GM19238 (cell line): ENCODE results near the gene FOXD1.
"Not testable (repeated sequence)": the region's sequence is repeated elsewhere in the genome, so short reads cannot be mapped to it uniquely, and the experiment has no call there.

Experiments used
- DNase-seq: peaks from one replicate; pipeline ENCODE4 v3.0.0; 2011; ENCODE audit warnings: low spot score; ENCODE audit not compliant: insufficient read length

The FOXD1 gene

GRCh38 chr5:73448463-73449136, at the start of gene FOXD1:
TSS of gene FOXD1 (minus strand) at chr5:73448777. CDS start at chr5:73448362, 415 bp downstream.
- no peak for DNase-seq

DNA sequence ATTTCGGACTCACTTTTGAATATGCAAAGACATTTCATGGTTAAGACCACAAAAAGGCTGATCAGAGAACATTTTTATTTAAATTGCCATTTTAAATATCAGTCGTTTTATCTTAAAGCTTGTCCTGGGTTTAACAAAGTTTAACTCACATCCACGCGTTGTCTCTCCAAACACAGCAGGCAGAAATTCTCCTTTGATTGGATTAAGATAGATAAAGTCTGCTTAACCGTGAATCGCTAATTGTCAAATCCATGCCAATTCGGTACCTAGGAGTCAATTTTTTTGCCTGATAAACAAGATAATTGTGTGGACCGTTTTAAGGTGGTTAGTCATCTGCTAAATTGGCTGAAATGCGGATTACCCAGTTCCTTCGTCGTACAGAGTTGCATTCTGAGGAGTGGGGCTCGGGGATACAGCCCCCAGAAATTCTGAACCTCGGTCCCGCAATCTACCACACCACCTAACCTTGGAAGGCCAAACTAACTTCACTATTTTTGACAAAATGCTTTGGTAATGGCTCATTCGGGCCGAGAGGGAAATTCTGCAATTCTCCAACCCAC, 49.0 kb upstream of the FOXD1 start:
- DNase-seq: no peak

DNA sequence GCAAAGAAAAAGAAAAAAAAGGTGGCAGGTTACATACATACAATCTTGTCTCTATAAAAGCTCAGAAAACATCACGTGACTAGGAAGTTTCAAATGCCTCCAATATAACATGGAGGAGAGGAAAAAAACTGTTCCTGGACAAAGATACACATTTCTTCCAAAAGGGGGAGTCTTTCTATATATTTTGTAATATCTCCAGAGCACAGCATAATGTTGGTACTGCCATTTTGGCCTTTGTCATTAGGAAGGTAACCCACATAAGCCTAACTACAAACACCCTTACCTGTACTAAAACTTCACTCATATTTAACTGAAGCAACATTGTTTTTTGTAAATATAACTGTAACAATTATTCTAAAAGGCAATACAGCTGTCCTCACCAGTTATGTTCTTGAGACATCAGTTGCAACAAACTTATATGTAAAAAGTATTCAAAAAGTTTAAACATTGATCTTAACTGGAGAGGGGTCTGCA, 48.4 kb upstream of the FOXD1 start:
- DNase-seq: no peak

DNA sequence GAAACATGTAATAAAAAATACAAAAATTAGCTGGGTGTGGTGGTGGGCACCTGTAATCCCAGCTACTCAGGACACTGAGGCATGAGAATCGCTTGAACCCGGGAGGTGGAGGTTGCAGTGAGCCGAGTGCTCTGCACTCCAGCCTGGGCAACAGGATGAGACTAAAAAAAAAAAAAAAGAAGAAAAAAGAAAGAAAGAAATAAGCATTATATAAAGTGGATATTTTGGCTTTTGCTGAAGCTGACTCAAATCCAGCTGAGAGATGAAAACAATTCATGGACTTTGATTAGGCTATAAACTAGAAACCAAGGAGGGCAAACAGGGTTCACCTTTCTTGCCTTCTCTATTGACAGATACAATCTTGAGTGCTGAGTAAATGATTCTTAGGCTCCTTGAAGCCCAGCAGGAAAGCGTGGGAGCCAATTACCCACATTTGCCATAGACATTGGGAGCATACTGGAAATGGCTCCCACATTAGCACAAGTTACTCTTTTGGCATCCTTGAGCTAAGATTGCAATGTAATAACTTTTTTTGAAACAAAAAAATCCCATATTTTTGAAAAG, 47.3 kb upstream of the FOXD1 start:
- no peak for DNase-seq

DNA sequence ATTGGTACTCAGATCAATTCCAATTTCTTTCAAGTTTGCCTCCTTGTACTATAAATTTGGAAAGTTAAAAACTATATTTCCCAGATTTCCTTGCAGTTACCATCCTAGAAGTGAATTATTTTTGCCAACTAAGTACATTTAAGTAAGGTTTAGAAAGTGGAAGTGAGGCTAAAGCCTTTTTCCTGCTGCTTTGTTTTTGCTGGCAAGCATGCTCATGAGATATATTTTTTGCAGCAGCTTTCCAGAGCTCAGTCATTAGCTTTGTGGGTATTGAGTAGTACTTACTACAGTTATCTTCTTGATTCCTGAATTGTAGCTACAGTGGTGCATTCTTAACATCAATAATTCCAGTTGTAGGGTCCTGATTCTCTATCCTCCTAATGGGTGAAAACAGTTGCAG, 46.1 kb upstream of the FOXD1 start:
- no peak for DNase-seq

- no peak for DNase-seq
These were observed 44.8 kb upstream of the FOXD1 start for GRCh38 chr5:73493421-73493820.

DNA sequence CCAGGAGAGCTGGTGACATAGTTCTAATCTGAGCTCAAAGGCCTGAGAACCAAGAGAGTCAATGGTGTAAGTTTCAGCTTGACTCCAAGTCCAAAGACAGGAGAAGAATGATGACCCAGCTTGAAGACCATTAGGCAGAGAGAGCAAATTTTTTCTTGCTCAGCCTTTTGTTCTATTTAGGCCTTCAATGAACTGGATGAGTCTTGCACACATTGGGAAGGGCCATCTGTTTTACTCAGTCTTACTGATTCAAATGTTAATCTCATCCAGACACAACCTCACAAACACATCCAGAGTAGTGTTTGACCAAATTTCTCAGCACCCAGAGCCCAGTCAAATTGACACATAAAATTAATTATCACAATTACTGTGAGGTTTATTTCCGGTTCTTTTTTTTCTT, 42.6 kb upstream of the FOXD1 start:
- DNase-seq: no peak

DNA sequence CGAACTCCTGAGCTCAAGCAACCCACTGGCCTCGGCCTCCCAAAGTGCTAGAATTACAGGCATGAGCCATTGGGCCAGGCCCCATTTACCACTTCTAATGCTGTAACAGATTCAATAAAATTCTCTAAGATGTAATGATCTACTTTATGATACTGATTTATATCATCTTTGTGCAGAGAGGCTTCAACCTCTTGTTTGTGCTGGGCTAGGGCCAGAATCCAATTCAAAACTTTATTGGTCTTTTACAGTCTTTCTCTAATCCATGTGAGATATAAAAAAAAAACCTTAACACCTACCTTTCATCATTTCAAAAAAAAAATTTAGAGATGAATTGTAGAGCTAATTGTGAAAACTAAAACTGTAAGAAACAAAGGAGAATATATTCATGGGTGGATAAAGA, 41.5 kb upstream of the FOXD1 start:
- no peak for DNase-seq

GRCh38 chr5:73488806-73489205, 40.2 kb upstream of the FOXD1 start:
- no peak for DNase-seq

- no peak for DNase-seq
These were observed 39.2 kb upstream of the FOXD1 start for GRCh38 chr5:73487815-73488214.

DNA sequence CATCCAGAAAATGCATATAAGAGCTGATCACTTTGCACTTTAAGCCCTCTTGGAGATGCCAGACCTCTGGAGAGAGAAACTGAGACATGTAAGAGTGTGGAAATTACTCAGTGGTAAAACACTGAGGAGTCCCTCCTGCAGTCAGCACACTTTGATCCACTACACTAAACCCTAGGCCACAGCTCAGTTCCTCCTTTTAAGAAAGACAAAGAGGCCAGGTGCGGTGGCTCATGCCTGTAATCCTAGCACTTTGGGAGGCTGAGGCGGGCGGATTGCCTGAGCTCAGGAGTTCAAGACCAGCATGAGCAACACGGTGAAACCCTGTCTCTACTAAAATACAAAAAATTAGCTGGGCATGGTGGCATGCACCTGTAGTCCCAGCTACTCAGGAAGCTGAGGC, 38.7 kb upstream of the FOXD1 start:
- not testable (repeated sequence) for DNase-seq

DNA sequence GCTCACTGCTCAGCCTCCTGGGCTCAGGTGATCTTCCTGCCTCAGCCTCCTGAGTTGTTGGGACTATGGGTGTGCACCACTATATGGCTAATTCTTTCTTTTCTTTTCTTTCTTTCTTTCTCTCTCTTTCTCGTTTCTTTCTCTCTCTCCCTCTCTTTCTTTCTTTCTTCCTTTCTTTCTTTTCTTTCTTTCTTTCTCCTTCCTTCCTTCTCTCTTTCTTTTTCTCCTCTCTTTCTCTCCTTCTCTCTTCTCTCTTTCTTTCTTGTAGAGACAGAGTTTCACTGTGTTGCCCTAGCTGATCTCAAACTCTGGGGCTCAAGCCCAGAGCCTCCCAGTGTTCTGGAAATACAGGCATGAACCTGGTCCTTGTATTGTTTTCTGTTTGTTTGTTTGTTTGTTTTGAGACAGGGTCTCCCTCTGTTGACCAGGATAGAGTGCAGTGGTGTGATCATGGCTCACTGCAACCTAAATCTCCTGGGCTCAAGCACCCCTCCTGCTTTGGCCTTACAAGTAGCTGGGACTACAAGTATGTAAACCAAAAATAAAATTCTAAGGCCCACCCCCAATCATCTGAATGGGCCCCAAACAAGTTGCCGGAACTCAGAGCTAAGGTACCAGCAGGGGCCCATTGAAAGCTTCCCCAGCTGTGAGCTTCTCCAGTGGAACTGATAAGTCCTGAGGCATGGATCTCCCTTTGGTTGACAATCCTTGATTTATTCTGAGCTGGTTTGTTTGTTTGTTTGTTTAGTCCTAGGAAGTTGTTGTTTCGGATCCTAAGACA, 37.7 kb upstream of the FOXD1 start:
- no peak for DNase-seq

- no peak for DNase-seq
These were observed 37.1 kb upstream of the FOXD1 start for GRCh38 chr5:73485715-73486114.

GRCh38 chr5:73484511-73484910, 35.9 kb upstream of the FOXD1 start:
- DNase-seq: no peak

DNA sequence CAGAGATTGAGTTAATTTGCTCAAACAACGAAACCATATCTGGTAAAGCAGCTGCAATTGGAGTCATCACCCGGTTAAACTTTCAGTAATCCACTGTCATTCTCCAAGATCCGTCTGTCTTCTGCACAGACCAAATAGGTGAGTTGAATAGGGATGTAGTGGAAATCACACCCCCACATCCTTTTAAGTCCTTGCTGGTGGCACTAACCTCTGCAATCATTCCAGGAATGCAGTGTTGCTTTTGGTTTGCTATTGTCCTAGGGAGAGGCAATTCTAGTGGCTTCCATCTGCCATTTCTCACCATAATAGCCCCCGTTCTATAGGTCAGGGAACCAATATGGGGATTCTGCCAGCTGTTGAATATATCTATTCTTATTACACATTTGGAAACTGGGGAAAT, 35.1 kb upstream of the FOXD1 start:
- no peak for DNase-seq

GRCh38 chr5:73482383-73483136, 34.0 kb upstream of the FOXD1 start:
- DNase-seq: no peak

DNA sequence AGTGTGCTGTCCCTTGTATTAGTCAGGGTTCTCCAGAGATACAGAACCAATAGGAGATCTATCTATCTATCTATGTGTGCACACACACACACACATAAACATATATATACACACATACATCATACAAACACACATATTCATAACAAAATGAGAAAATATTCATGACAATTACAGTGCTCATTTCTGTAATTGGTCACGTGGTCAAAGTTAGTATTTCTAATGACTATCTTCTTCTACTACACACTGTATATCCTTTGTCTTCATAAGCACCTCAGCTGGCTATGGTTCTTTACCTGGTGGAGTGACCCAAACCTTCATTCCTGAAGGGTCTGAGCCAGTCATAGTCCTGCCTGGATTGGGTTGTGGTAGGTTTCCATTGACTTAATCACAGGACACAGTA, 31.9 kb upstream of the FOXD1 start:
- no peak for DNase-seq

GRCh38 chr5:73472116-73472515, 23.5 kb upstream of the FOXD1 start:
- DNase-seq: no peak

DNA sequence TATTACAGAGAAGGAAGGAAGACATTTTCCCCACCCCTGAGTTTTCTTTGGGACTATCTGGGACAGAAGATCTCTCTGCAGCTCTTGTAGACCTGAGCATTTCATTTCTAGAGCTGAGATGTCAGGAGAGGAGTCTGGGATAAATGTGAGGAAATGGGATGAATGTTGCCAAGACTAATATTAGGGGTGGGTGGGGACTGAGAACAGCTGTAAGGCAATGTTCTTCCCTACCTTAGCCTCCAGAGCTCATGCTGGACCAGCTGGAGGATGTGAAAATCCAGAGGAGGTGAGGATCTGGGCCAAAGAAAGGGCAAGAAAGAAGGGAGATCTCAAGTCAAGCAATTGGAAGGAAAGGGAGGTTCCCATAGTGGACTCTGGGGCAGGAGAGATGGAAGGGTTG, 23.1 kb upstream of the FOXD1 start:
- no peak for DNase-seq

DNA sequence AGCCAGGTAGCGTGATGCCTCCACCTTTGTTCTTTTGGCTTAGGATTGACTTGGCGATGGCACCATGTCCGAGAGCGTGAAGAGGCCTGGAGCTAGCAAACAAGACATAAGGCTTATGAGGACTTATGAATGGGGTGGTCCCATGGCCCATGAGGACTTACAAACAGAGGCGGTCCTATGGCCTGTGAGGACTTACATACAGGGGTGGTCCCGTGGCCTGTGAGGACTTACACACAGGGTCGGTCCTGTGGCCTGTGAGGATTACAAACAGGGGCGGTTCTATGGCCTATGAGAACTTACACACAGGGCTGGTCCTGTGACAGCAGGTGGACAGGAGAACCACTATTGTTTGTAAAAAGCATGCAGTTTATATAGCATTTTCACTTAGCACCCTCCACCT, 21.3 kb upstream of the FOXD1 start:
- no peak for DNase-seq

GRCh38 chr5:73468638-73469037, 20.1 kb upstream of the FOXD1 start:
- not testable (repeated sequence) for DNase-seq
